Trophoblast cell (in vitro differentiated cells and primary cell): Measurements from ENCODE around the gene RAD51B.

Experiments
- DNase-seq, 2 donors: peaks; one replicate each; pipeline ENCODE4 v3.0.0-alpha.2; 2016
- H2AFZ ChIP-seq: 2 replicates; pipeline ENCODE4 v1.6.1; 2013; ENCODE audit warnings: low read length, moderate library complexity, mild to moderate bottlenecking; ENCODE audit not compliant: insufficient read depth, poor library complexity
- H2AK5ac ChIP-seq: 2 replicates; pipeline ENCODE4 v1.6.1; 2013; ENCODE audit warnings: mild to moderate bottlenecking, low read length
- H2BK120ac ChIP-seq: 2 replicates; pipeline ENCODE4 v1.6.1; 2013; ENCODE audit warnings: low read length, mild to moderate bottlenecking, moderate library complexity; ENCODE audit not compliant: insufficient read depth, poor library complexity
- H2BK12ac ChIP-seq: 2 replicates; pipeline ENCODE4 v1.6.1; 2013; ENCODE audit warnings: mild to moderate bottlenecking, low read length, moderate library complexity
- H2BK5ac ChIP-seq: 2 replicates; pipeline ENCODE4 v1.6.1; 2013; ENCODE audit warnings: low read length, low read depth, moderate library complexity, mild to moderate bottlenecking; ENCODE audit not compliant: poor library complexity
- H3K14ac ChIP-seq: 2 replicates; pipeline ENCODE4 v1.6.1; 2013; ENCODE audit warnings: mild to moderate bottlenecking, low read length
- H3K18ac ChIP-seq: 2 replicates; pipeline ENCODE4 v1.6.1; 2013; ENCODE audit warnings: mild to moderate bottlenecking, low read length
- H3K23ac ChIP-seq: 2 replicates; pipeline ENCODE4 v1.6.1; 2013; ENCODE audit warnings: low read length
- H3K27ac ChIP-seq: 2 replicates; pipeline ENCODE4 v1.5.1; 2013; ENCODE audit warnings: low read depth, mild to moderate bottlenecking, inconsistent platforms, low read length, moderate library complexity
- H3K27me3 ChIP-seq: 2 replicates; pipeline ENCODE4 v1.6.1; 2013; ENCODE audit warnings: inconsistent platforms, mild to moderate bottlenecking, low read length, moderate library complexity; ENCODE audit not compliant: insufficient read depth
- H3K36me3 ChIP-seq, 2 experiments: 1 replicate in 1 of 2; 2 replicates in 1 of 2; pipeline ENCODE4 v1.6.1; 2013; ENCODE audit warnings: low read length in 2 of 2, mild to moderate bottlenecking in 2 of 2, moderate library complexity in 1 of 2; ENCODE audit not compliant: insufficient read depth in 2 of 2, control insufficient read depth in 1 of 2
- H3K4ac ChIP-seq: 2 replicates; pipeline ENCODE4 v1.6.1; 2013; ENCODE audit warnings: low read depth, mild to moderate bottlenecking, low read length, moderate library complexity
- H3K4me1 ChIP-seq, 2 experiments: 1 replicate in 1 of 2; 2 replicates in 1 of 2; pipeline ENCODE4 v1.6.1; 2013; ENCODE audit warnings: low read length in 2 of 2, mild to moderate bottlenecking in 2 of 2, moderate library complexity in 1 of 2; ENCODE audit not compliant: insufficient read depth in 2 of 2, control insufficient read depth in 1 of 2
- H3K4me2 ChIP-seq: 2 replicates; pipeline ENCODE4 v1.6.1; 2013; ENCODE audit warnings: inconsistent platforms, mild to moderate bottlenecking, low read length, moderate library complexity
- H3K4me3 ChIP-seq: 2 replicates; pipeline ENCODE4 v1.5.1; 2013; ENCODE audit warnings: mild to moderate bottlenecking, low read depth, low read length, inconsistent platforms
- H3K79me1 ChIP-seq: one replicate; pipeline ENCODE4 v1.6.1; 2013; ENCODE audit warnings: low read length
- H3K79me2 ChIP-seq: 2 replicates; pipeline ENCODE4 v1.6.1; 2013; ENCODE audit warnings: low read length, mild to moderate bottlenecking; ENCODE audit not compliant: control insufficient read depth, insufficient read depth, poor library complexity
- H3K9ac ChIP-seq: 2 replicates; pipeline ENCODE4 v1.6.1; 2013; ENCODE audit warnings: mild to moderate bottlenecking, low read length
- H3K9me3 ChIP-seq: 2 replicates; pipeline ENCODE4 v1.6.1; 2013; ENCODE audit warnings: low read depth, mild to moderate bottlenecking, control low read depth, inconsistent platforms, low read length; ENCODE audit not compliant: insufficient read depth
- H4K12ac ChIP-seq: 2 replicates; pipeline ENCODE4 v1.6.1; 2013; ENCODE audit warnings: low read depth, mild to moderate bottlenecking, low read length, moderate library complexity
- H4K8ac ChIP-seq: 2 replicates; pipeline ENCODE4 v1.6.1; 2013; ENCODE audit warnings: low read depth, mild to moderate bottlenecking, low read length, moderate library complexity
- H4K91ac ChIP-seq: one replicate; pipeline ENCODE4 v1.6.1; 2013; ENCODE audit warnings: low read depth, mild to moderate bottlenecking, low read length, moderate library complexity
- WGBS: extraction: QIAGEN DNeasy Blood & Tissue Kit; methylation state at CpG from one replicate; pipeline ENCODE4 v1.1.7; 2013; ENCODE audit warnings: missing lambda C conversion rate; ENCODE audit not compliant: insufficient read length, insufficient coverage; ENCODE audit errors: extremely low coverage; 5-methylcytosine and 5-hydroxymethylcytosine counted together

Gene RAD51B

GRCh38 chr14:68232300-68233055 lies 412.9 kb downstream of the RAD51B start:
- no peaks in the 10 kb centered on the region for H3K27me3 ChIP-seq
- H3K4ac ChIP-seq = no peak overlapping the region
- no peak overlapping the region for H3K4me3 ChIP-seq
- no peak overlapping the region for H4K8ac ChIP-seq
- no CpG with 5 or more reads among the region's 2 CpGs for WGBS
- DNase-seq = peak; percentile 71 to 75
- no peak overlapping the region for H3K9ac ChIP-seq
- H3K79me1 ChIP-seq = peaks cover 9% of the 10 kb centered on the region
- H2AFZ ChIP-seq = no peak overlapping the region
- H3K79me2 ChIP-seq = no peaks in the 10 kb centered on the region
- peak overlapping the region; percentile 50 for H3K27ac ChIP-seq
- no peak overlapping the region for H3K4me2 ChIP-seq
- H3K36me3 ChIP-seq = no peaks in the 10 kb centered on the region
- H3K9me3 ChIP-seq = no peaks in the 10 kb centered on the region
- peak overlapping the region; percentile 58 for H2BK120ac ChIP-seq
- H4K12ac ChIP-seq = no peak overlapping the region
- no peak overlapping the region for H2AK5ac ChIP-seq
- H4K91ac ChIP-seq = peak overlapping the region; percentile 32
- H3K18ac ChIP-seq = no peak overlapping the region
- H2BK5ac ChIP-seq = no peak overlapping the region
- H3K14ac ChIP-seq = no peak overlapping the region
- no peak overlapping the region for H2BK12ac ChIP-seq
- no peak overlapping the region for H3K23ac ChIP-seq
- peaks cover 0 to 8% of the 10 kb centered on the region in 2 experiments for H3K4me1 ChIP-seq

GRCh38 chr14:68233101-68233784 lies 413.7 kb downstream of the RAD51B start:
- Histone ChIP-seq H4K12ac (no peak overlapping the region), H3K9ac (no peak overlapping the region), H4K91ac (no peak overlapping the region), H3K4me2 (no peak overlapping the region), H3K4me1 (peaks cover 0 to 8% of the 10 kb centered on the region in 2 experiments), H3K14ac (no peak overlapping the region), H2BK5ac (no peak overlapping the region), H4K8ac (no peak overlapping the region), H2AFZ (no peak overlapping the region), H3K36me3 (no peaks in the 10 kb centered on the region), H2BK120ac (no peak overlapping the region), H3K4me3 (no peak overlapping the region), H3K4ac (no peak overlapping the region), H2AK5ac (no peak overlapping the region), H3K23ac (no peak overlapping the region), H3K79me2 (no peaks in the 10 kb centered on the region), H3K9me3 (no peaks in the 10 kb centered on the region), H3K18ac (no peak overlapping the region), H2BK12ac (no peak overlapping the region), H3K27me3 (no peaks in the 10 kb centered on the region), H3K27ac (no peak overlapping the region), H3K79me1 (peaks cover 9% of the 10 kb centered on the region)
- no peak for DNase-seq

GRCh38 chr14:68234101-68234905 lies 414.7 kb downstream of the RAD51B start:
- H4K8ac ChIP-seq = no peak overlapping the region
- peaks cover 13% of the 10 kb centered on the region for H3K79me1 ChIP-seq
- H3K4me1 ChIP-seq = peaks cover 2 to 12% of the 10 kb centered on the region in 2 experiments
- H4K91ac ChIP-seq = no peak overlapping the region
- no peak overlapping the region for H3K14ac ChIP-seq
- no peak overlapping the region for H3K4ac ChIP-seq
- no peak overlapping the region for H3K4me2 ChIP-seq
- no peaks in the 10 kb centered on the region for H3K9me3 ChIP-seq
- no peak overlapping the region for H2BK5ac ChIP-seq
- H2AK5ac ChIP-seq = no peak overlapping the region
- H3K27ac ChIP-seq = no peak overlapping the region
- peak overlapping the region; percentile 69 for H2BK12ac ChIP-seq
- H2AFZ ChIP-seq = no peak overlapping the region
- H3K9ac ChIP-seq = no peak overlapping the region
- peaks cover 2% of the 10 kb centered on the region for H3K79me2 ChIP-seq
- H3K18ac ChIP-seq = no peak overlapping the region
- H3K4me3 ChIP-seq = no peak overlapping the region
- H3K27me3 ChIP-seq = no peaks in the 10 kb centered on the region
- H3K23ac ChIP-seq = no peak overlapping the region
- no peak for DNase-seq
- no CpG with 5 or more reads among the region's 3 CpGs for WGBS
- no peak overlapping the region for H4K12ac ChIP-seq
- H3K36me3 ChIP-seq = no peaks in the 10 kb centered on the region
- peak overlapping the region; percentile 38 for H2BK120ac ChIP-seq

DNA sequence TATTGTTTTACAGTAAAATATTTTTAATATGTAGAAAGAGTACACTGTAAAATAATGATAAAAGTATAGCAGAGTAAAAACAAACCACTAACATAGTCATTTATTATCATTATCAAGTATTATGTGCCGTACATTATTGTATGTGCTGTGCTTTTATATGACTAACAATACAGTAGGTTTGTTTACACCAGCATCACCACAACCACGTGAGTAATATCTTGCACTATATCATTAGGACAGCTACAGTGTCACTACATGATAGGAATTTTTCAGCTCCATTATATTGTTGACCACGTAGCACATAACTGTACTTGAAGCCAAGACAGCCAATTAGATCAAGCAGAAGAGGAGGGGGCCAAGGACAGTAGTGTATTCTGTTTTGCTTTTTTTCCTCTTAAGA lies 415.4 kb downstream of the RAD51B start:
- Histone ChIP-seq H2AFZ (no peak overlapping the region), H3K36me3 (no peaks in the 10 kb centered on the region), H2BK120ac (no peak overlapping the region), H2AK5ac (no peak overlapping the region), H2BK5ac (no peak overlapping the region), H2BK12ac (no peak overlapping the region), H3K79me1 (peaks cover 13% of the 10 kb centered on the region), H4K12ac (no peak overlapping the region), H4K91ac (no peak overlapping the region), H3K4ac (no peak overlapping the region), H3K79me2 (peaks cover 6% of the 10 kb centered on the region), H3K14ac (no peak overlapping the region), H4K8ac (no peak overlapping the region), H3K27me3 (no peaks in the 10 kb centered on the region), H3K27ac (no peak overlapping the region), H3K9ac (no peak overlapping the region), H3K9me3 (no peaks in the 10 kb centered on the region), H3K4me1 (peaks cover 7 to 17% of the 10 kb centered on the region in 2 experiments), H3K18ac (no peak overlapping the region), H3K4me3 (no peak overlapping the region), H3K4me2 (no peak overlapping the region), H3K23ac (no peak overlapping the region)
- no CpG with 5 or more reads among the region's 3 CpGs for WGBS
- no peak for DNase-seq
